GM21723 (cell line): ENCODE results near the gene SHROOM3.

Source experiments
- ATAC-seq: cut with Tn5 transposase; IDR thresholded peaks from one replicate; pipeline ENCODE4 v1.9.1; 2021; ENCODE audit warnings: mild to moderate bottlenecking, moderate library complexity; ENCODE audit not compliant: unreplicated experiment

The SHROOM3 gene

DNA sequence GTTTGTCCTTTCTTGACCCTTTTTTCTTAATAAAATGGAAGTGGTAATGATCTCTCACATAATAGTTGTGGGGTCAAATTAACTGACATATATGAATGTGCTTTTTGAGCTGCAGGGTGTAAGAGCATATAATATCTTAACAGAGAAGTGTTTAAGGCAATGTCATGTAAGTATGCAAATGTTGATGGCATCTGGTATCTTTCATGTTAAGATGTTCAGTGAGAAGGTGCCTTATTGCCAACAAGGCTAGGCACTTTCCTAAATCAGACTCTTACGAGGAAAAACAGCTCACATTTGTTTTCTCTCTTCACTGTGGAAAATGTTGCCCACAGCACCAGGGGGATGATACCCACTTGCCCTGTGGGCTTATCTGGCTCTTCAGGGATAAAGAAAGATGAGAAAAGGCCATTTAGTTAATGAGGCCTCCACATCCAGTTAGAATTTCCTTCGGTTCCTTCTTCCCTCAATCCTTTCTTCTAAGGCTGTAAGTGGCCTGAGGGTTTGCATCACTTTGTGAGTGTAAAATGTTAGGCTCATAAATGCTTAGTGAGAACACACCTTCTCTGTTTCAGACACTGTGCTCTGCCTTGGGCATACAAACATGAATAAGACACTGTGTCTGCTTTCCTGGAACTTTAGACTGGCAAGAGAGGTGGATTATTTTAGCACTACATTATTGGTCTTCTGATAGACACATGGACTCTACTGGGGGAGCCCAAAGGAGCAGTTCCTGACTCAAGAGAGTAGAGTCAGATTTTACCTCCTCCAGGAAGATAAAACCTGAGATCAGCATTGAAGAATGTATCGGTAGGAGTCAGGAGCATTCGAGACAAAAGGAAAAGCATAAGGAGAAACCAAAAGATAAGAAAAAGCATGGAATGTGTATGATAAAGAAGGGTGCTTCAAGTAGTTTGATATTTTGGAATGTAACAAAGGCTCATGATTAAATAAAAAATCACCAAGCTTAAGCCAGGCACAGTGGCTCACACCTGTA lies 327.4 kb downstream of the SHROOM3 start:
- no peak for ATAC-seq

DNA sequence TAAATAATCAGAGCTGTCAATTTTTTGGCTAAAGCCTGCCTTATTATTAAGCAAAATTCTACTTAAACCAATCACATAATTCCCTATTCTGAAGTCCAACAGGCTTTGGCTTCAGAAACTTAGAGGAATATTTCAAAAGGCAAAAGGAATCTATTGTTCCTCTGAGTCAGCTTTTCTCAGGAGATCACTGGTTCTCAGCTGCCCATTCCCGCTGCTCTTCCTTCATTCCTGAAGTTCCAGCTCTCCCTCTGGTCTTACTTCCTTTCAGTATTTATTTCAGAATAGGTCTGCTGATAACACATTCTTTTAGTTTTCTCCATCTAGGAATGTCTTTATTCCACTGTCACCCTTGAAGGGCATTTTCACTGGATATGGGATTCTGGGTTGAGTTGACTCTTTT lies 329.2 kb downstream of the SHROOM3 start:
- no peak for ATAC-seq

DNA sequence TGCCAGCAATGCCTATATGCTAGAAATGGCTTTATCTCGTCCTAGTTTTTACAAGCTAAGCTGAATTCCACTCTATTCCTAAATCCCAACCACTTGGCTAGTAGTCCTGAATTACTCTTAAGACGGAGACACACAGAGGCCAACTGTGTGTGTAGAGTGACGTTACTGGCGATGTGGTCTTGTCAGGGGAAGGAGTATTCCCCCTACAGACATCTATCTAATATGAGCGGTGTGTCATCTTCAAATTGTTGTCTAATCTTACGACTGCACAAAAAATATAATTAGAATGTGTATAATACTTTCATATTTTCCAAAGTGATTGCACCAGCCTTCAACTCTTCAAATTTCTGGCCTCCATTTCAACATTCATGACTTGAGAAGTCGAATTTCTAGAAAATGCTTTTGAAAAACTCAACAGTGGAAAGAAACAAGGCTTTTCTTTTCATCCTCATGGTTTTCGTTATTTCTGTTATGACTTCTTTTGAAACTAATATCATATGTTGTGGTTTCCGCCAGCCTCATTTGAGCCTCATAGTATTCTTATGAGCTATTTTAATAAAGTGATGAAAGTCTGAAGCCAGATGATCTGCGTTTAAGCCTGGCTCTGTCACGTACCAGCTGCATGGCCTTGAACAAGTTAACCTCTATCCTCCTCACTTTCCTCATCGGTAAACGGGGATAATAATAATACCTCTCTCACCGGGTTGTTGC lies 330.6 kb downstream of the SHROOM3 start:
- ATAC-seq = peak; percentile 71

DNA sequence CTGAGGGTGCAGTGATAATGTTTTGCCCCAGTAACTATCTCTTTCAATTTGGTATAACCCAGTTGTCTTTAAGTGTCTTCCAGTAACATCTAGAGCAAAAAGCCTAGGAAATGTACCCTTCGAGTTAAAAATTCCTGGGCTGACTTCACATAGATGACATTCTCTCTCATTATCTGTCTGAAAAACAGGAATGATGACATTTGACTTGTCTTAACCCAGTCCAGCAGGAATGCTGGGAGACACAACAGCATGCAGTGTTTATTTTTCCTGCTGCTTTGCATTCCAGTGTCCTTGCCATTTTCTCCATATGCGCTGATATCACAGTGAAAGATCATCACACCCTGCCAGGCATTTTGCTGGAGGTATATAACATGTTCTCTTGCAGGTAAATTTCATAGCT lies 333.0 kb downstream of the SHROOM3 start:
- ATAC-seq = no peak

DNA sequence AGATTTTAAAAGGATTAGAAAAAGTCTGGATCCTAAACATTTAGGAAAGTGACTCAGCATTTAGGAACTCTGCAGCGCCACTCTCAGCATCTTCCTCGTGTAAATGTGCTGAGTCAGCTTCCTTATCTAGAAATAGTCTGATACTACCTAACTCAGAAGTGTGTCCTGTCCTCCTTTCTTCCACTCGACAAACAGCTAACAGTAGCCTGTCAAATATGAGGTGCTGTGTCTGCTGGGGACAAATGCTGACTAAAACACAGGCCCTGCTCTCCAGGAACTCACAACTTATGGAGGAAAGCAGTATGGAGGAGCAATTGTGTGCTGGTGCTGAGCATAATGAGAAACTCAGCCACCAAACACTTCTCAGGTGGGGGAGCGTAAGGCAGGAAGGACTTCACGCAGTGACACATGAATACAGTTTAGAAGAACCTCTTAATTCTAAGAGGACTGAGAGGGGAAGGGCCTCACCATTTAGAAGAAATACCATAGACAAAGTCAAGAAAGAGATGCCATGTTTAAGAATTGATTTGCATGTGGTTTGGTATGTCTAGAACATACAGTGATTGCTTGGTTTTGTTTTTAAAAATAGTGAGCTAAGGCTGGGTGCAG lies 337.6 kb downstream of the SHROOM3 start:
- peak; percentile 88 for ATAC-seq

DNA sequence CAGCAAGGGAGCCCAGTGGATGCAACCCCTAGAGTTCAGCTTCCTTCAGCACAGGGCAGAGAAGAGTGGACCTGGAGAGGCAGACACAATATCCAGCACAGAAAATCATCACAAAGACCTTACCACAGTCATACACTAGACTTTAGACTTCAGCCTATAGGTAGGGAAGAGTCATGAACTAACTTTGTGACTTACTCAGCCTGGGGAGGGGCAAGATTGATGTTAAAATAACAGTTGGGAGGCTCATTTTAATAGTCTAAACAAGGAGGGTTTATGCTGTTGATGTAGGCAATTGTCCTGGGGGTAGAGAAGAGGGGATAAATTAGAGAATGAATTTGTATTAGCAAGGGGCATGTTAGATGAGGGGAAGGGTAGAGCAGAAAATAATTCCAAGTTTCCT lies 338.7 kb downstream of the SHROOM3 start:
- no peak for ATAC-seq

DNA sequence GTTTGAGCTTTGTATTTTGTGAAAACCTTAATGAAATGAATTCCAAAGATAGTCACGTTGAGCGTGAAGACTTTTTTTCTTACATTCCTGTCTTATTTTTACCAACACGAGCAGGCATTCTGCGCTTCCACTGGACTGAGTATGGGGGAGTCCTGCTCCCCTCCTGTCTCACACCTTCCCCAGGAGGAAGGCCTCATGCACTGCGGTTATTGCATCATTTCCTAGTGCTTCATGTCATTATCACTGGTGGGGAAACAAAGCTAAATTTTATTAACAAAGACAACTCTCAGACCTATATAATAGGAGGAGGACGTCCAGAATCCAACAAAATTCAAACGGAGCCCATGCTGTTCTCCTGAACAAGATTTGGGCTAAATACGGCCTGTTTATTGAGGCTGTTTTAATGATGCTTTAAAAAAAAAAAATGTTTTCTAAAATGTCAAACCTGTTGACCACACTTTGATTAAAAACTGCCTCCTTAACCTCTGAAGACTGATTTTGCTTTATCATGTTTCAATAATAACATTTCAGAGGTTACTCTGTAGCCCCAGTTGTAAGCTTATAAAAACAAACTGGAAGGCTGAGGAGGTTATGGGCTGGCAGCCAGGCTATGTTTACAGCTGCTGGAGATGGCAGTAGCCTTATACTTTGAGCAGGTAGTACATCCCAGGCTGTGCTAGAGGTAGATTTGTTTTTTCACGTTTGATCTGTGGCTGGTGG lies 344.9 kb downstream of the SHROOM3 start:
- ATAC-seq = no peak

DNA sequence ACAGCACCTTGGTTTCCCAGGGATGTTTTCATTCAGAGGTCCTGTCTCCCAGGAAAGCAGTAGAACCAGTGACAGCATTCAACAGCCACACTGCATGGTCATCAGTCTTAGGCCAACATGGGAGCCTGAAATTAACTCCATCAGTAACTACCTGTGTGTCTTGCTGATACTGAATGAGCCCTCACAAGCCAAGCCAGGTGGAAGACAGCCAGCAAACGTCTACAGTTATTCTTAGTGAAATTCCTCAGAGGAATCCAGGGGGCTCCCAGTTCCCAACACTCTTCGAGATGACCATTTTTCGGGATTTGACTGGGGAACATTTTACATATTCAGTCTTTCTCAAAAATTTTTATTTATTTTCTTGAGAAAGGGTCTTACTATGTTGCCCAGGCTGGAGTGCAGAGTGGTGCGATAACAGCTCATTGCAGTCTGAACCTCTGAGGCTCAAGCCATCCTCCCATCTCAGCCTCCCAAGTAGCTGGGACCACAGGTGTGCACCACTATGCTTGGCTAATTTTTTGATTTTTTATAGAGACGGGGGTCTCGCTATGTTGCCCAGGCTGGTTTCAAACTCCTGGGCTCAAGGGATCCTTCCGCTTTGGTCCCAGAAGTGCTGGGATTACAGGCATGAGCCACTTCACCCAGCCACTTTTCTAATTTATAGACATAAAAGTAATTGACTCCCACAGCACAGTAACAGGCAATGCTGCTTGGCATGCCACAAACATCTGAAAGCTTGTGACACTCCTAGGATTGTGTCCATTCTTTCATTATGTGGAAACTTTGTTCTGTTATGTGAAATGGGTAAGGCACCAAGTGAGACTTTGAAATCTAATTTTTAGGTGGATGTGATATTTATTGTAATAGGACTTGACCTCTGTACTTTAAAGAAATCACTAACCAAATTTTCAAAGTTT lies 346.0 kb downstream of the SHROOM3 start:
- ATAC-seq = no peak

DNA sequence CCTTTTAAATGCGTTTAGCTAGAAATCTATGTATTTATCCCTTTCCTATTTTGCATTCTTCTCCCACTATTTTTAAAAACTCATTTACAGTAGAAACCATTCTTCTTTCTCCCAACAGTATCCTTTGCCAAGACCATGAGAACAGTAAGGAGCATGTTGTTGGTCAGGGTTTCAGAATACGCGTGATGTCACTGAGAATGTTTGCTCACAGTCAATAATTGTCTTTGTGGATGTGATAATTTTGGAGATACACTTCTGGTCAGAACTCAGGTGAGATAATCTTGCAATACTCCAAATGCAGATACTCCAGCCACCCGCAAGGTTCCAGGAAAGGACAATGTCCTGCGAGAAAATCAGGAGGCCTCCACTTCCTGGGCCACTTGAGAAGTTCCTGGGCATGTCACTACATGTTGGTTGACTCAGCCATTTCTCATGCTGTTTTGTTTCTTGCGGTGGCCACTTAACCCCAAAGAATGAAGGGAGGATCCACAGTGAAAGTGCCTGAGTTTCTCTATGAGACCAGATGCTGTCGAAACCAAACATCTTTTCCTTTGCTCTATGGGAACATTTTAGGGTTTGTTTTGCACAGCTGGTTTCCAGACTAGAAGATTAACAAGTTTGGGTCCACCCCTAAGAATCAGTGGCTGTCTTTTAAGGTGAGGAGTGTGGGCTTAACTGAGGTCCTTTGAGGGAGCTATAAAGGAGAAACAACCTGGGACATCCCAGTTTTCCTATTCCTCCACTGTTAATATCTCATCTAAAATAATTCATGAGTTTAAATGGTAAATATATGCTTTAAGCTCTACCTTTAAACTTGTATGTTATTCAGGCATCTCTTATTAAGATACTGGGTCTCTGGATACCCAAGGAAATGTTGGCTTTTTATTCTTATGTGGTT lies 346.9 kb downstream of the SHROOM3 start:
- no peak for ATAC-seq

DNA sequence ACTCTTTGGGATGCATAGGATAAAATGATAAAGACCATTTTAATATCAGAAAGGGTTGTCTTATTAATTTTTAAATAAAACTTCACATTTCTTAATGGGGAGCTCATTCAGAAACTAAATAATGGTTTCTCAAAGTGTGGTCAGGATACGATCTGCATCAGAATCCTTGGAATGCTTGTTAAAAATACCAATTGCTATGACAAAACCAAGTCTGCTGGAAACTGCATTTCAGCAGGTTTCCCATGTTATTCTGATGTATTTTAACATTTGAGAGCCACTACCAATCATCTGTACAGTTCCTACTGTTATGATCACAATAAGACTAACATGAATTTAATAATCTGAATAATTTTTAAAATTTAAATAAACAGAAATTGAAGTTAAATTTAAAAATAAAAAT lies 347.8 kb downstream of the SHROOM3 start:
- ATAC-seq = no peak

DNA sequence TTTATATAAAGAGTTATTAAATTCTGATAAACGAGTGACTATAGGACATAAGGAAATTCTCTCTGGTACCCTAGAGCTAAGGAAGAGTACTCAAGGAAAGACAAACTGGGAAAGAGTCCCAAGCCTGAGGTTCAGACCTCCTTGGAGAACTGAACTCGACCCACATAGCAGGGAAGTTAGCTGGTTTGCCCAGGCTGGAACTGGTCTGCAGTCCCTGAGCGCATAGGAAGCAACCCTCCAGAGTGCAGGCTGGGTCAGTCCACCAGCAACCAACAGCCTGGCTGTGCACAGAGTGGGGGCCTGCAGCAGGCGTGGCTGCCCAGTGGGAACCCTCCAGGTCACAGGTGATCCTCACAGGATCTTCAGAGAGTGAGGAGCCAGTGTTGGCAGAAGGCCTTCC lies 348.8 kb downstream of the SHROOM3 start:
- ATAC-seq = no peak

DNA sequence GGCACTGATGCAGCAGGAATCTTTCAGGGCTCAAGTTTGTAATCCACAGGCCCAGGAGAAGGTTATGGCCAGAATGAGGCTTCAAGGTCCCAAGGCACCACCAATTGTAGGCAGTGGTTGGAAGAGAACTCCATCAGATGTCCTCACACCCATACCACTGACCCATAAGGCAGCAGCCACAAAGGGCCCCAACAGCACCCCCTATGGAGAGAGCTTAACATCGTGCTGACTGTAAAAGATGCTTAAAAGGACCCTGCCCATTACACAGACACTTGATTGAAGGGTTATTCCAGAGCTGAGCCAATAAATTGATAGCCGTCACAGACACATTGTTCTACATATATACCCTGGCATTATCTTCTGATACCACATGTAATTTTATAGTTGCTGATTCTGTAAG lies 349.2 kb downstream of the SHROOM3 start:
- no peak for ATAC-seq

DNA sequence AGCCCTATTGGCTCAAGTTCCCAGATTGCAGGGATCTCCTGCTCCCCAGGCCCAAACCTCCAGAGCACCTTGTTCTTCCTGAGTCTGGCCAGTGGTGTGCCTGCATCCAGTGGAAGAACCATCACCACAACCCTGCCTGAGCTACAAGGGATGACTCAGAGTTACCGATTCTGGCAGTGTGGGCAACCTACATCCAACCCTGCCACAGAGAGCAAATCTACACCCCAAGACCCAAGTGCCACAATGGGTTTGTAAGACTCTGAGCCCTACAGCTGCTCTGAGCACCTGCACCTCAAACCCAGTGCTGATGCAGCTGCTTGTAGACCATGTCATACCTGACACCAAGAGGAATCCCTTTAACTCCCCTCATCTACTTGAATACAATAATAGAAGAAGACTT lies 352.9 kb downstream of the SHROOM3 start:
- ATAC-seq = no peak

DNA sequence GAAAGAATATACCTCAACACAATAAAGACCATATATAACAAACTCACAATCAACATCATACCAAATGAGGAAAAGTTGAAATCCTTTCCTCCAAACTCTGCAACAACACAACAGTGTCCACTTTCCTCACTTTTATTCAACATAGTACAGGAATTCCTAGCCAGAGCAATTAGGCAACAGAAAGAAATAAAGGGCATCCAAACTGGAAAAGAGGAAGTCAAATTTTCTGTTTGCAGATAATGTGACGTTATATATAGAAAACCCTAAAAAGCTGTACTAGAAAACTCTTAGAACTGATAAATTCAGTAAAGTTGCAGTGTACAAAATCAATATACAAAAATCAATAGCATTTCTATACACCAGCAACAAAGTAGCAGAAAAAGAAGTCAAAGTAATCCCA lies 355.3 kb downstream of the SHROOM3 start:
- no peak for ATAC-seq

DNA sequence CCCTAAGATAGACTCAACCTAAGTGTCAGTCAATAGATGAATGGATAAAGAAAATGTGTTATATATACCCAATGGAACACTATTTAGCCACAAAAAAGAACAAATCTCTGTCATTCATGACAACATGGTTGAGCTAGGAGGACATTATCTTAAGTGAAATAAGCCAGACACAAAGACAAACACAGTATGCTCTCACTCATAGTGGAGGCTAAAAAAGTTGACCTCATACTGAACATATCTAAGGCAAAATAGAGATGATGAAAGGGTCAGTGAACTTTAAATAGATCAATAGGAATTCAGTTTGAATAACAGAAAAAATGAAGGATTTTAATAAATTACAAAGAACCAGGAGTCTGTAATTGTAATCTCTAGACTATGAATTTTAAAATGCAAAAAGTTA lies 356.4 kb downstream of the SHROOM3 start:
- ATAC-seq = no peak

DNA sequence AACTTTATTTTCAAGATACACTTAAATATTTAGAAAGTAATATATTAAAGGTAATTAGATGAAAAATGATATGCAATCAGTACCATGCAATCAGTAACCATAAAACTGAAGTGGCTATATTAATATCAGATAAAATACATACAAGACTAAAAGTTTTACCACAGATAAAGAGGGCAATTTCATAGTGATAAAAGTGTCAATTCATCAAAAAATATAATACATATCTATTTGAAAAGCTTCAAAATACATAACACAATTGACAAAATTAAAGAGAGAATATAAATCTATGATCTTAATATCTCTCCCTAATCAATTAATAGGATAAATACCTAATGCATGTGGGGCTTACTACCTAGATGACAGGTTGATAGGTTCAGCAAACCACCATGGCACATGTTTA lies 357.4 kb downstream of the SHROOM3 start:
- no peak for ATAC-seq

DNA sequence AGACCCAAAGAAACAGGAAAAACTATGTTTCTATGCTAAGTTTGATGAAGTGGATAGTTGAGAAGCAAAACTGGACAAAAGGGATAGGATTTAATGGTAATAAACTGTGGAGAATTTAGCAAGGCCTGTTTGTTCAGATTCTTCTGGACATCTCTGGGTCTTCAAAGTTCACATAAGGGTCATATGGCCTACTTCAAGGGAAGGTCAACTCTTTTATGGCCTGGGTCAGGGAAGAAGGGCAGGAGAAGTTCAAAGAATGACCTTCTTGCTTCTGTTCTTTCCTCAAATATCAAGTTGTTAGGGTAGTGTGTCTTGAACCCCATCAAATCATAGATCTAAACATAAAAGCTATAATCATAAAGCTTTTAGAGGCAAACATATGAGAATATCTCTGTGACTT lies 360.2 kb downstream of the SHROOM3 start:
- ATAC-seq = no peak

DNA sequence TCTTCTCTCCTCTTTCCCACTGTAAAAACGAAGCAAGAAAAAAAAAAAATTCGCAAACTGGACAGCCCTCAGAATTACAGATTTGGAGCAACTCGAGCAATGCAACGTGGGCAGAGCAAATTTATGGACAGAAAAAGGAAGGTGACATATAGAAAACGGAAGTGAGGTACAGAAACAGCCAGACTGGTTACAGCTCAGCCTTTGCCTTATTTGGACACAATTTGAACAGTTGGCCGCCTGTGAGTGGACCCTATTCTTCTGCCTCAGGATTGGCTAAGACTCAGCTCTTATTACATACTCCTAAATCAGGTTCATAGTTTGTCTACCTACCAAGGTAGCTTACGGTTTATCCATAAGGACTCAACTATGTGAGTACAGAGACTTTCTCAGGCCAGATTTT lies 364.1 kb downstream of the SHROOM3 start:
- ATAC-seq = no peak

DNA sequence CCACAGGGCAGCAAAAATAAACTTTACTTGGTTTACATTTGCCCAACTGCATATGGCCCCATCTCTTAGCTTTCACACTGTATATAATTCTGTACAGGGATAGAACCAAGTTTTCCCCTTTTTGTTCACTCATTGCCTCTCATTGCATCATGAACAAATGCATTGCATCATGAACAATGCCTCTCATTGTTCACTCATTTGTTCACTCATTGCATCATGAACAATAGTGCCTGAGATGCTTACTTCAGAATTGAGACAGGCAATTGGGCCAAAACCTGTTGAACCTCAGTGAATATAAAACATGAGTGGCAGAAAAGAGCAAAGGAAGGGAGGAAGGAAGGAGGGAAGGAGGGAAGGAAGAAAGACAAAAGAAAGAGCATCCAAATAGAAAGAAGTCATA lies 364.7 kb downstream of the SHROOM3 start:
- no peak for ATAC-seq
